SK-N-SH treated with all-trans-retinoic acid at 6 μM for 48 hours (cell line): ENCODE data around the gene TM7SF2.

ENCODE experiments used
- BACH2 ChIP-seq: fragments of 250-450 bp; sonication (Bioruptor Pico); IDR thresholded peaks from 2 replicates; pipeline ENCODE4 v1.9.0; 2021; ENCODE audit warnings: mild to moderate bottlenecking, borderline replicate concordance
- ESRRG ChIP-seq: fragments of 250-450 bp; sonication (Bioruptor Pico); IDR thresholded peaks from 2 replicates; pipeline ENCODE4 v1.6.1; 2021; ENCODE audit warnings: mild to moderate bottlenecking
- PATZ1 ChIP-seq: fragments of 250-450 bp; sonication (Bioruptor Pico); IDR thresholded peaks from 2 replicates; pipeline ENCODE4 v1.8.0; 2020; ENCODE audit warnings: mild to moderate bottlenecking, moderate library complexity, borderline replicate concordance
- PPARA ChIP-seq: fragments of 250-450 bp; sonication (Bioruptor Pico); IDR thresholded peaks from 2 replicates; pipeline ENCODE4 v1.5.0; 2020; ENCODE audit warnings: mild to moderate bottlenecking, borderline replicate concordance
- ZFP30 ChIP-seq: fragments of 450-650 bp; formaldehyde crosslinking; IDR thresholded peaks from 2 replicates; pipeline ENCODE4 v1.5.0; 2022; ENCODE audit warnings: mild to moderate bottlenecking, moderate library complexity
- ZNF8 ChIP-seq: fragments of 450-650 bp; formaldehyde crosslinking; IDR thresholded peaks from 2 replicates; pipeline ENCODE4 v1.5.0; 2020; ENCODE audit warnings: mild to moderate bottlenecking, moderate library complexity
- TF ChIP-seq, protein P1 (sequence below): fragments of 250-450 bp; sonication (Bioruptor Pico); IDR thresholded peaks from 2 replicates; pipeline ENCODE4 v1.5.1; 2021; ENCODE audit warnings: mild to moderate bottlenecking, moderate library complexity
- TF ChIP-seq, protein P2 (sequence below): fragments of 250-450 bp; sonication (Bioruptor Pico); IDR thresholded peaks from 2 replicates; pipeline ENCODE4 v1.5.1; 2020; ENCODE audit warnings: low read depth, mild to moderate bottlenecking, moderate library complexity

DNA sequence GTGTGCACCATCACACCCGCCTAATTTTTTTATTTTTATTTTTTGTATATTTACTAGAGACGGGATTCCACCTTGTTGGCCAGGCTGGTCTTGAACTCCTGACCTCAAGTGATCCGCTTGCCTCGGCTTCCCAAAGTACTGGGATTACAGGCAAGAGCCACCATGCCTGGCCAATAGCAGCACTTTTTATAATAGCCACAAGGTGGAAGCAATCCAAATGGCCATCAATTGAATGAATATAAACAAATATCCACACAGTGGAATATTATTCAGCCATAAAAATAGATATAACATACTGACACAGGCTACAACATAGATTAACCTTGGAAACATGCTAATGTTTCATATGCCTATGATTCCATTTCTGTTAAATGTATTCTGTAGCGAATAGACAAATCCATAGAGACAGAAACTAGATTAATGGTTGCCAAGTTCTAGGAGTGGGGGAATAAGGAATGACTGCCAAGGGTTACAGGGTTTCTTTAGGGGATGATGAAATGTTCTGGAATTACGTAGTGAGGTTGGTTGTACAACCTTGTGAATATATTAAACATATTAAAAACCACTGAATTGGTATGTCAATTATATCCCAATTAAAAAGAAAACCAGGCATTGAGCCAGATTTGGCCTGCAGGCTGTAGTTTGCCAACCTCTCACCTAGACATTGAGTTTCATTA is 10.9 kb upstream of the TM7SF2 start:
- no peak for TF ChIP-seq PPARA (CRISPR knock-in tag)
- TF ChIP-seq, protein P1, sequence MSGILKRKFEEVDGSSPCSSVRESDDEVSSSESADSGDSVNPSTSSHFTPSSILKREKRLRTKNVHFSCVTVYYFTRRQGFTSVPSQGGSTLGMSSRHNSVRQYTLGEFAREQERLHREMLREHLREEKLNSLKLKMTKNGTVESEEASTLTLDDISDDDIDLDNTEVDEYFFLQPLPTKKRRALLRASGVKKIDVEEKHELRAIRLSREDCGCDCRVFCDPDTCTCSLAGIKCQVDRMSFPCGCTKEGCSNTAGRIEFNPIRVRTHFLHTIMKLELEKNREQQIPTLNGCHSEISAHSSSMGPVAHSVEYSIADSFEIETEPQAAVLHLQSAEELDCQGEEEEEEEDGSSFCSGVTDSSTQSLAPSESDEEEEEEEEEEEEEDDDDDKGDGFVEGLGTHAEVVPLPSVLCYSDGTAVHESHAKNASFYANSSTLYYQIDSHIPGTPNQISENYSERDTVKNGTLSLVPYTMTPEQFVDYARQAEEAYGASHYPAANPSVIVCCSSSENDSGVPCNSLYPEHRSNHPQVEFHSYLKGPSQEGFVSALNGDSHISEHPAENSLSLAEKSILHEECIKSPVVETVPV (CRISPR knock-in tag) = no peak
- no peak for TF ChIP-seq PATZ1
- TF ChIP-seq ZFP30 = no peak
- no peak for TF ChIP-seq ESRRG (CRISPR knock-in tag)
- TF ChIP-seq BACH2 (CRISPR knock-in tag) = no peak
- TF ChIP-seq, protein P2, sequence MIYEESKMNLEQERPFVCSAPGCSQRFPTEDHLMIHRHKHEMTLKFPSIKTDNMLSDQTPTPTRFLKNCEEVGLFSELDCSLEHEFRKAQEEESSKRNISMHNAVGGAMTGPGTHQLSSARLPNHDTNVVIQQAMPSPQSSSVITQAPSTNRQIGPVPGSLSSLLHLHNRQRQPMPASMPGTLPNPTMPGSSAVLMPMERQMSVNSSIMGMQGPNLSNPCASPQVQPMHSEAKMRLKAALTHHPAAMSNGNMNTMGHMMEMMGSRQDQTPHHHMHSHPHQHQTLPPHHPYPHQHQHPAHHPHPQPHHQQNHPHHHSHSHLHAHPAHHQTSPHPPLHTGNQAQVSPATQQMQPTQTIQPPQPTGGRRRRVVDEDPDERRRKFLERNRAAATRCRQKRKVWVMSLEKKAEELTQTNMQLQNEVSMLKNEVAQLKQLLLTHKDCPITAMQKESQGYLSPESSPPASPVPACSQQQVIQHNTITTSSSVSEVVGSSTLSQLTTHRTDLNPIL (CRISPR knock-in tag) = no peak
- TF ChIP-seq ZNF8 = no peak
